ENCODE data around the gene KLF4. TPM values are rescaled to one million over a fixed set of nuclear protein-coding genes. Genes with fewer than 3 reads are reported as not detected.
"Not testable (repeated sequence)": the region's sequence is repeated elsewhere in the genome, so short reads cannot be mapped to it uniquely, and the experiment has no call there.

The KLF4 gene
- total RNA-seq: 75.1 TPM

GRCh38 chr9:107489687-107490605 lies at the start of gene KLF4:
KLF4 (minus strand) TSS chr9:107489769; CDS start chr9:107489172, 597 bp downstream.
- DNase-seq: peak; percentile 94

GRCh38 chr9:107536462-107536861 lies 46.9 kb upstream of the KLF4 start:
- DNase-seq: no peak

- no peak for DNase-seq
Observed at GRCh38 chr9:107534510-107535078, 45.0 kb upstream of the KLF4 start.

- no peak for DNase-seq
Observed at GRCh38 chr9:107530679-107531078, 41.1 kb upstream of the KLF4 start.

GRCh38 chr9:107528686-107529085 lies 39.1 kb upstream of the KLF4 start:
- DNase-seq: no peak

- DNase-seq: no peak
Observed at GRCh38 chr9:107523539-107523938, 34.0 kb upstream of the KLF4 start.

- no peak for DNase-seq
Observed at GRCh38 chr9:107520186-107520585, 30.6 kb upstream of the KLF4 start.

GRCh38 chr9:107518037-107518807 lies 28.7 kb upstream of the KLF4 start:
- no peak for DNase-seq

- peak; percentile 30 for DNase-seq
Observed at GRCh38 chr9:107513464-107514100, 24.0 kb upstream of the KLF4 start.

- DNase-seq: peak; percentile 24
Observed at GRCh38 chr9:107504585-107505455, 15.3 kb upstream of the KLF4 start.

GRCh38 chr9:107502464-107502863 lies 12.9 kb upstream of the KLF4 start:
- no peak for DNase-seq

GRCh38 chr9:107500421-107501200 lies 11.0 kb upstream of the KLF4 start:
- not testable (repeated sequence) for DNase-seq

GRCh38 chr9:107496976-107497375 lies 7.4 kb upstream of the KLF4 start:
- DNase-seq: no peak

- DNase-seq: peak; percentile 61
Observed at GRCh38 chr9:107492381-107492970, 2.9 kb upstream of the KLF4 start.

GRCh38 chr9:107491081-107492053 lies 1.8 kb upstream of the KLF4 start:
- DNase-seq: peak; percentile 40

- not testable (repeated sequence) for DNase-seq
Observed at GRCh38 chr9:107490606-107490970, 1.0 kb upstream of the KLF4 start.

GRCh38 chr9:107489144-107489673 lies 360 bp downstream of the KLF4 start:
- DNase-seq: no peak

- DNase-seq: peak; percentile 24
Observed at GRCh38 chr9:107488375-107489143, 1.0 kb downstream of the KLF4 start.

Data from skin of body (tissue), 2 donors.